HFF-Myc (cell line): ENCODE measurements around the gene HMGN3.
A peak's percentile ranks its signal among the peaks of the same experiment; 100 is the strongest.

Source experiments
- DNase-seq: peaks from one replicate; pipeline ENCODE4 v3.0.0-alpha.2; 2011; ENCODE audit warnings: low read depth; ENCODE audit errors: extremely low read depth
- H3K4me3 ChIP-seq: replicated peaks from 2 replicates; pipeline ENCODE4 v1.5.1; 2011; ENCODE audit warnings: low read depth, mild to moderate bottlenecking, control low read depth, low read length
- CTCF ChIP-seq: IDR thresholded peaks from 2 replicates; pipeline ENCODE4 v1.5.1; 2012; ENCODE audit warnings: mild to moderate bottlenecking, low read depth, low read length, control low read depth; ENCODE audit errors: missing control alignments

The HMGN3 gene

GRCh38 chr6:79234150-79235022, at the start of gene HMGN3:
Gene HMGN3, minus strand, starts transcription at chr6:79234682.
- DNase-seq: peak; percentile 59
- no peak for TF ChIP-seq CTCF
- H3K4me3 ChIP-seq: peak within 1 kb of the TSS; percentile 95

- DNase-seq: no peak
- no peak for TF ChIP-seq CTCF
- H3K4me3 ChIP-seq: no peak overlapping the region
Observed at GRCh38 chr6:79280756-79281155, 46.3 kb upstream of the HMGN3 start.

GRCh38 chr6:79277109-79277508, 42.6 kb upstream of the HMGN3 start:
- DNase-seq: no peak
- TF ChIP-seq CTCF: no peak
- no peak overlapping the region for H3K4me3 ChIP-seq

- TF ChIP-seq CTCF: no peak
- peak; percentile 12 for DNase-seq
Observed at GRCh38 chr6:79269877-79270276, 35.4 kb upstream of the HMGN3 start.

GRCh38 chr6:79267128-79267527, 32.6 kb upstream of the HMGN3 start:
- no peak for DNase-seq
- TF ChIP-seq CTCF: no peak
- H3K4me3 ChIP-seq: no peak overlapping the region

More at GRCh38 chr6:79269877-79270276, 35.4 kb upstream of the HMGN3 start:
- H3K4me3 ChIP-seq: no peak overlapping the region

- no peak for DNase-seq
- H3K4me3 ChIP-seq: no peak overlapping the region
- TF ChIP-seq CTCF: no peak
Observed at GRCh38 chr6:79266051-79266450, 31.6 kb upstream of the HMGN3 start.
